Astrocyte (in vitro differentiated cells and primary cell): ENCODE results near the gene STXBP5. TPM values are rescaled to one million over a fixed set of nuclear protein-coding genes. Genes with fewer than 3 reads are reported as not detected.
"Not testable (repeated sequence)": the region's sequence is repeated elsewhere in the genome, so short reads cannot be mapped to it uniquely, and the experiment has no call there.

ENCODE experiments used
- DNase-seq: peaks from one replicate; pipeline ENCODE4 v3.0.0-alpha.2; 2010; ENCODE audit warnings: low read depth
- FAIRE-seq: peaks from 2 replicates; lab custom pipeline; 2011; peaks lifted over from hg19 to GRCh38; lab: Jason Lieb, UNC
- H2AFZ ChIP-seq: 2 replicates; pipeline ENCODE4 v1.6.0; 2012; ENCODE audit warnings: low read depth, low read length, inconsistent platforms
- H3K27ac ChIP-seq: 2 replicates; pipeline ENCODE4 v1.5.1; 2011; ENCODE audit warnings: low read depth, low read length, inconsistent platforms
- H3K27me3 ChIP-seq: 2 replicates; pipeline ENCODE4 v1.6.0; 2011; ENCODE audit warnings: low read length, inconsistent platforms; ENCODE audit not compliant: insufficient read depth
- H3K36me3 ChIP-seq: 2 replicates; pipeline ENCODE4 v1.5.1; 2011; ENCODE audit warnings: low read length, inconsistent platforms; ENCODE audit not compliant: insufficient read depth
- H3K4me1 ChIP-seq: 2 replicates; pipeline ENCODE4 v1.5.1; 2011; ENCODE audit warnings: low read length, inconsistent platforms; ENCODE audit not compliant: insufficient read depth
- H3K4me2 ChIP-seq: 2 replicates; pipeline ENCODE4 v1.6.0; 2012; ENCODE audit warnings: low read length, inconsistent platforms
- H3K4me3 ChIP-seq: 2 replicates; pipeline ENCODE4 v1.5.1; 2011; ENCODE audit warnings: low read depth, mild to moderate bottlenecking, low read length, inconsistent platforms; ENCODE audit not compliant: insufficient read depth
- H3K79me2 ChIP-seq: 2 replicates; pipeline ENCODE4 v1.6.0; 2012; ENCODE audit warnings: mild to moderate bottlenecking, low read length, inconsistent platforms; ENCODE audit not compliant: insufficient read depth
- H3K9ac ChIP-seq: 2 replicates; pipeline ENCODE4 v1.6.0; 2012; ENCODE audit warnings: mild to moderate bottlenecking, low read length, inconsistent platforms
- H3K9me3 ChIP-seq: 2 replicates; pipeline ENCODE4 v1.5.1; 2012; ENCODE audit warnings: low read depth, mild to moderate bottlenecking, low read length, inconsistent platforms; ENCODE audit not compliant: insufficient read depth
- H4K20me1 ChIP-seq: 2 replicates; pipeline ENCODE4 v1.6.0; 2012; ENCODE audit warnings: low read length, inconsistent platforms; ENCODE audit not compliant: insufficient read depth
- H3K27ac Mint-ChIP-seq: one replicate; pipeline ENCODE4 v1.8.0; 2021; ENCODE audit warnings: mild to moderate bottlenecking, mixed read lengths; ENCODE audit not compliant: unreplicated experiment
- H3K27me3 Mint-ChIP-seq: one replicate; pipeline ENCODE4 v1.8.0; 2021; ENCODE audit warnings: low read depth, mixed read lengths; ENCODE audit not compliant: unreplicated experiment
- H3K36me3 Mint-ChIP-seq: one replicate; pipeline ENCODE4 v1.8.0; 2021; ENCODE audit warnings: low read depth, mixed read lengths; ENCODE audit not compliant: unreplicated experiment
- H3K4me1 Mint-ChIP-seq: one replicate; pipeline ENCODE4 v1.8.0; 2021; ENCODE audit warnings: low read depth, mixed read lengths; ENCODE audit not compliant: unreplicated experiment
- H3K4me3 Mint-ChIP-seq: one replicate; pipeline ENCODE4 v1.8.0; 2021; ENCODE audit warnings: mild to moderate bottlenecking, moderate library complexity, mixed read lengths; ENCODE audit not compliant: unreplicated experiment
- H3K9me3 Mint-ChIP-seq: one replicate; pipeline ENCODE4 v1.8.0; 2021; ENCODE audit warnings: mild to moderate bottlenecking, mixed read lengths; ENCODE audit not compliant: unreplicated experiment
- CTCF ChIP-seq: IDR thresholded peaks from 2 replicates; pipeline ENCODE4 v1.5.1; 2011; ENCODE audit warnings: low read depth, mild to moderate bottlenecking, inconsistent platforms, low read length, moderate library complexity; ENCODE audit not compliant: insufficient read depth
- EZH2 ChIP-seq: IDR thresholded peaks from 2 replicates; pipeline ENCODE4 v1.6.1; 2012; ENCODE audit warnings: mild to moderate bottlenecking, low read length, inconsistent platforms; ENCODE audit not compliant: insufficient read depth
- total RNA-seq: library from RNA; stranded (reverse); gene quantifications from 2 replicates; pipeline ENCODE4 v1.2.1, GENCODE V29; 2021

The STXBP5 gene
- total RNA-seq, 1 donor from 2014 or later: 25.7 TPM

GRCh38 chr6:147372806-147373205, 168.6 kb downstream of the STXBP5 start:
- H3K79me2 ChIP-seq: no peaks in the 10 kb centered on the region

GRCh38 chr6:147378819-147379218, 174.6 kb downstream of the STXBP5 start:
- DNase-seq: no peak
- no peaks in the 10 kb centered on the region for H3K27me3 ChIP-seq
- H3K27ac ChIP-seq: no peak overlapping the region
- Mint-ChIP-seq H3K4me1 (peaks cover 3% of the 10 kb centered on the region), H3K27me3 (no peaks in the 10 kb centered on the region), H3K9me3 (no peaks in the 10 kb centered on the region), H3K27ac (no peak overlapping the region), H3K4me3 (no peak overlapping the region), H3K36me3 (peaks cover 12% of the 10 kb centered on the region)
- no peaks in the 10 kb centered on the region for H3K4me1 ChIP-seq
- no peak overlapping the region for H2AFZ ChIP-seq
- no peaks in the 10 kb centered on the region for H3K79me2 ChIP-seq
- FAIRE-seq: no peak
- no peaks in the 10 kb centered on the region for H4K20me1 ChIP-seq
- no peaks in the 10 kb centered on the region for H3K9me3 ChIP-seq
- TF ChIP-seq CTCF (no peak), EZH2 (no peak)
- H3K36me3 ChIP-seq: peaks cover 4% of the 10 kb centered on the region
- H3K4me3 ChIP-seq: no peak overlapping the region
- H3K9ac ChIP-seq: no peak overlapping the region
- H3K4me2 ChIP-seq: no peak overlapping the region

More at GRCh38 chr6:147372806-147373205, 168.6 kb downstream of the STXBP5 start:
- Mint-ChIP-seq H3K9me3 (no peaks in the 10 kb centered on the region), H3K4me1 (no peaks in the 10 kb centered on the region), H3K36me3 (no peaks in the 10 kb centered on the region), H3K27ac (no peak overlapping the region), H3K4me3 (no peak overlapping the region), H3K27me3 (no peaks in the 10 kb centered on the region)
- Histone ChIP-seq H4K20me1 (no peaks in the 10 kb centered on the region), H2AFZ (no peak overlapping the region), H3K36me3 (no peaks in the 10 kb centered on the region), H3K4me2 (no peak overlapping the region), H3K27me3 (no peaks in the 10 kb centered on the region), H3K4me3 (no peak overlapping the region), H3K4me1 (no peaks in the 10 kb centered on the region), H3K9ac (no peak overlapping the region), H3K9me3 (no peaks in the 10 kb centered on the region), H3K27ac (no peak overlapping the region)
- no peak for FAIRE-seq
- TF ChIP-seq CTCF: no peak
- no peak for TF ChIP-seq EZH2
- DNase-seq: no peak

DNA sequence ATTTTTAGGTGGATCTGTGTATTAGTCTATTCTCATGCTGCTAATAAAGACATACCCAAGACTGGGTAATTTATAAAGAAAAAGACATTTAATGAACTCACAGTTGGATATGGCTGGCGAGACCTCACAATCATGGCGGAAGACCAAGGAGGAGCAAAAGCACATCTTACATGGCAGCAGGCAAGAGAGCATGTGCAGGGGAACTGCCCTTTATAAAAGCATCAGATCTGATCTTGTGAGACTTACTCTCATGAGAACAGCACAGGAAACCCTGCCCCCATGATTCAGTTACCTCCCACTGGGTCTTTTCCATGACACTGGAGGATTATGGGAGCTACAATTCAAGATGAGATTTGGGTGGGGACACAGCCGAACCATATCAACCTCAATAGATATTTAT, 176.6 kb downstream of the STXBP5 start:
- not testable (repeated sequence) for H3K4me2 ChIP-seq, FAIRE-seq, H2AFZ ChIP-seq, H3K27me3 ChIP-seq, H3K4me3 Mint-ChIP-seq, H3K79me2 ChIP-seq, H3K27ac Mint-ChIP-seq, DNase-seq, H3K4me1 ChIP-seq, H3K9me3 ChIP-seq, H3K4me1 Mint-ChIP-seq, H3K4me3 ChIP-seq, H3K9me3 Mint-ChIP-seq, H3K9ac ChIP-seq, H3K27me3 Mint-ChIP-seq, H3K27ac ChIP-seq, H4K20me1 ChIP-seq
- H3K36me3 Mint-ChIP-seq: peaks cover 12% of the 10 kb centered on the region
- peaks cover 12% of the 10 kb centered on the region for H3K36me3 ChIP-seq
